ENCODE data around the gene CDC20B.
"Not testable (repeated sequence)": the region's sequence is repeated elsewhere in the genome, so short reads cannot be mapped to it uniquely, and the experiment has no call there.

The CDC20B gene

DNA sequence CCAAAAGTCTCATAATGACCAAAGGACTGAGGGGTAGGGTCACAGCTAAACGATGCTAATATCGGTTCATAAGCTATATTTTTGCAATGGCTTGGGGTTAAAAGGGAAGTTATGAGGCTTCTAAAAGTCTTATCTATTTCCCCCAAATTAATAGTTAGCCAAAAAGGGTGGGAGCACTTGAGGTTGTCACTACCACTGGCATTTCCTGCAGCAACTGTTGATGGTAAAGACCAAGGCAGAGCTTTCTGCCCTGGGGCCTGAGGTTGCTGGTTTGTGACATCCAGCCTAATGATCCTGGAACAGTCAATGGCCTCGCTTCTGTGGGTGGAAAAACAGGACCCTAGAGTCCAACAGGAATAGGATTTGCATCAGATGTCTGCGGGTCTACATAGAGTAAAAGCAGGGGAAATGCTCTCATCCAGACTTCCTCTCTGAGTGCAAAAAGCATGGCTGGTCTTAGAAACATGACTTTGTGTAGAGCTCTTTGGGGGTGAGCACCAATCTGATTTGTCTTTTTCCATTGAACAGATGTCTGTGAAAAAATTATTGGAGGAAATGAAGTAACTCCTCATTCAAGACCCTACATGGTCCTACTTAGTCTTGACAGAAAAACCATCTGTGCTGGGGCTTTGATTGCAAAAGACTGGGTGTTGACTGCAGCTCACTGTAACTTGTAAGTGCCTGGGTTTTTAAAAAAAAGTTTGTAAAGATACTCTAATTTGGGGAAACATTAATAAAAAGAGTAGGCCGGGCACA lies 67.9 kb downstream of the CDC20B start:
- Histone ChIP-seq H3K27me3 (ENCODE audit: control insufficient read depth, insufficient read depth, low read length, poor library complexity, severe bottlenecking) (no peaks in the 10 kb centered on the region), H3K36me3 (ENCODE audit: control insufficient read depth, insufficient read depth, low read length) (no peaks in the 10 kb centered on the region), H3K9me3 (ENCODE audit: control insufficient read depth, low read length) (no peaks in the 10 kb centered on the region), H3K4me1 (ENCODE audit: control insufficient read depth, insufficient read depth, low read length) (peaks cover 8% of the 10 kb centered on the region), H3K4me3 (ENCODE audit: insufficient read depth, low read depth, low read length) (no peak overlapping the region), H3K27ac (ENCODE audit: insufficient read depth, low read depth, low read length, poor library complexity, severe bottlenecking) (no peak overlapping the region)
- 92 to 98% methylated on average over 5 of the region's 5 CpGs for WGBS, 2 experiments

- Histone ChIP-seq H3K27ac (ENCODE audit: insufficient read depth, low read depth, low read length, poor library complexity, severe bottlenecking) (no peak overlapping the region), H3K9me3 (ENCODE audit: control insufficient read depth, low read length) (no peaks in the 10 kb centered on the region), H3K27me3 (ENCODE audit: control insufficient read depth, insufficient read depth, low read length, poor library complexity, severe bottlenecking) (no peaks in the 10 kb centered on the region), H3K36me3 (ENCODE audit: control insufficient read depth, insufficient read depth, low read length) (no peaks in the 10 kb centered on the region), H3K4me3 (ENCODE audit: insufficient read depth, low read depth, low read length) (no peak overlapping the region), H3K4me1 (ENCODE audit: control insufficient read depth, insufficient read depth, low read length) (peaks cover 8% of the 10 kb centered on the region)
- WGBS, 2 experiments: 87 to 92% methylated on average over 2 of the region's 2 CpGs
These were observed 68.8 kb downstream of the CDC20B start for GRCh38 chr5:55104036-55104772.

GRCh38 chr5:55102348-55102747 lies 70.6 kb downstream of the CDC20B start, which contains the start of gene GZMA:
TSS of gene GZMA (plus strand) at chr5:55102646. CDS start at chr5:55102683, 37 bp downstream.
- Histone ChIP-seq H3K4me3 (ENCODE audit: insufficient read depth, low read depth, low read length) (no peak within 1 kb of the TSS), H3K9me3 (ENCODE audit: control insufficient read depth, low read length) (no peaks in the 10 kb centered on the region), H3K27ac (ENCODE audit: insufficient read depth, low read depth, low read length, poor library complexity, severe bottlenecking) (no peak within 1 kb of the TSS), H3K27me3 (ENCODE audit: control insufficient read depth, insufficient read depth, low read length, poor library complexity, severe bottlenecking) (no peaks in the 10 kb centered on the region), H3K4me1 (ENCODE audit: control insufficient read depth, insufficient read depth, low read length) (peaks cover 8% of the 10 kb centered on the region), H3K36me3 (ENCODE audit: control insufficient read depth, insufficient read depth, low read length) (no peaks in the 10 kb centered on the region)
- WGBS, 2 experiments: 85 to 89% methylated on average over 3 of the region's 3 CpGs

GRCh38 chr5:55101556-55102276 lies 71.3 kb downstream of the CDC20B start:
- Histone ChIP-seq H3K27me3 (ENCODE audit: control insufficient read depth, insufficient read depth, low read length, poor library complexity, severe bottlenecking) (no peaks in the 10 kb centered on the region), H3K4me1 (ENCODE audit: control insufficient read depth, insufficient read depth, low read length) (peaks cover 8% of the 10 kb centered on the region), H3K27ac (ENCODE audit: insufficient read depth, low read depth, low read length, poor library complexity, severe bottlenecking) (no peak overlapping the region), H3K9me3 (ENCODE audit: control insufficient read depth, low read length) (no peaks in the 10 kb centered on the region), H3K36me3 (ENCODE audit: control insufficient read depth, insufficient read depth, low read length) (no peaks in the 10 kb centered on the region), H3K4me3 (ENCODE audit: insufficient read depth, low read depth, low read length) (no peak overlapping the region)
- 98% methylated on average over 4 to 5 of the region's 5 CpGs for WGBS, 2 experiments

GRCh38 chr5:55101148-55101547 lies 71.8 kb downstream of the CDC20B start:
- H3K4me1 ChIP-seq (ENCODE audit: control insufficient read depth, insufficient read depth, low read length); H3K9me3 ChIP-seq (ENCODE audit: control insufficient read depth, low read length); H3K4me3 ChIP-seq (ENCODE audit: insufficient read depth, low read depth, low read length); H3K27me3 ChIP-seq (ENCODE audit: control insufficient read depth, insufficient read depth, low read length, poor library complexity, severe bottlenecking); H3K27ac ChIP-seq (ENCODE audit: insufficient read depth, low read depth, low read length, poor library complexity, severe bottlenecking); H3K36me3 ChIP-seq (ENCODE audit: control insufficient read depth, insufficient read depth, low read length): not testable (repeated sequence)

- Histone ChIP-seq H3K27ac (ENCODE audit: insufficient read depth, low read depth, low read length, poor library complexity, severe bottlenecking) (no peak overlapping the region), H3K4me1 (ENCODE audit: control insufficient read depth, insufficient read depth, low read length) (no peaks in the 10 kb centered on the region), H3K4me3 (ENCODE audit: insufficient read depth, low read depth, low read length) (no peak overlapping the region), H3K27me3 (ENCODE audit: control insufficient read depth, insufficient read depth, low read length, poor library complexity, severe bottlenecking) (no peaks in the 10 kb centered on the region), H3K9me3 (ENCODE audit: control insufficient read depth, low read length) (no peaks in the 10 kb centered on the region), H3K36me3 (ENCODE audit: control insufficient read depth, insufficient read depth, low read length) (no peaks in the 10 kb centered on the region)
- WGBS, 2 experiments: 78 to 82% methylated on average over 6 of the region's 6 CpGs
These were observed 76.1 kb downstream of the CDC20B start for GRCh38 chr5:55096861-55097260.

- no peak overlapping the region for H3K4me3 ChIP-seq (ENCODE audit: insufficient read depth, low read depth, low read length)
- H3K4me1 ChIP-seq (ENCODE audit: control insufficient read depth, insufficient read depth, low read length): no peaks in the 10 kb centered on the region
- no peaks in the 10 kb centered on the region for H3K9me3 ChIP-seq (ENCODE audit: control insufficient read depth, low read length)
- no peak overlapping the region for H3K27ac ChIP-seq (ENCODE audit: insufficient read depth, low read depth, low read length, poor library complexity, severe bottlenecking)
- 94 to 98% methylated on average over 3 of the region's 3 CpGs for WGBS, 2 experiments
- H3K27me3 ChIP-seq (ENCODE audit: control insufficient read depth, insufficient read depth, low read length, poor library complexity, severe bottlenecking): no peaks in the 10 kb centered on the region
- H3K36me3 ChIP-seq (ENCODE audit: control insufficient read depth, insufficient read depth, low read length): no peaks in the 10 kb centered on the region
These were observed 76.8 kb downstream of the CDC20B start for GRCh38 chr5:55096182-55096581.

- not testable (repeated sequence) for H3K9me3 ChIP-seq (ENCODE audit: control insufficient read depth, low read length); H3K4me1 ChIP-seq (ENCODE audit: control insufficient read depth, insufficient read depth, low read length); H3K27ac ChIP-seq (ENCODE audit: insufficient read depth, low read depth, low read length, poor library complexity, severe bottlenecking); H3K27me3 ChIP-seq (ENCODE audit: control insufficient read depth, insufficient read depth, low read length, poor library complexity, severe bottlenecking); H3K36me3 ChIP-seq (ENCODE audit: control insufficient read depth, insufficient read depth, low read length); H3K4me3 ChIP-seq (ENCODE audit: insufficient read depth, low read depth, low read length)
- 94 to 95% methylated on average over 6 of the region's 6 CpGs for WGBS, 2 experiments
These were observed 82.0 kb downstream of the CDC20B start for GRCh38 chr5:55091011-55091410.

GRCh38 chr5:55089301-55089700 lies 83.7 kb downstream of the CDC20B start:
- not testable (repeated sequence) for H3K27me3 ChIP-seq (ENCODE audit: control insufficient read depth, insufficient read depth, low read length, poor library complexity, severe bottlenecking); H3K9me3 ChIP-seq (ENCODE audit: control insufficient read depth, low read length); H3K27ac ChIP-seq (ENCODE audit: insufficient read depth, low read depth, low read length, poor library complexity, severe bottlenecking); H3K4me1 ChIP-seq (ENCODE audit: control insufficient read depth, insufficient read depth, low read length); H3K36me3 ChIP-seq (ENCODE audit: control insufficient read depth, insufficient read depth, low read length); H3K4me3 ChIP-seq (ENCODE audit: insufficient read depth, low read depth, low read length)
- WGBS, 2 experiments: 63 to 65% methylated on average over 2 of the region's 2 CpGs

- Histone ChIP-seq H3K27ac (ENCODE audit: insufficient read depth, low read depth, low read length, poor library complexity, severe bottlenecking) (no peak overlapping the region), H3K4me3 (ENCODE audit: insufficient read depth, low read depth, low read length) (no peak overlapping the region), H3K9me3 (ENCODE audit: control insufficient read depth, low read length) (no peaks in the 10 kb centered on the region), H3K36me3 (ENCODE audit: control insufficient read depth, insufficient read depth, low read length) (no peaks in the 10 kb centered on the region), H3K27me3 (ENCODE audit: control insufficient read depth, insufficient read depth, low read length, poor library complexity, severe bottlenecking) (no peaks in the 10 kb centered on the region), H3K4me1 (ENCODE audit: control insufficient read depth, insufficient read depth, low read length) (no peaks in the 10 kb centered on the region)
These were observed 91.4 kb downstream of the CDC20B start for GRCh38 chr5:55081541-55081940.

All from ectodermal cell (in vitro differentiated cells).